Esophagus mucosa (tissue), 1 donor: ENCODE measurements around the gene CFHR1. TPM values are rescaled to one million over a fixed set of nuclear protein-coding genes. Genes with fewer than 3 reads are reported as not detected.
"Not testable (repeated sequence)": the region's sequence is repeated elsewhere in the genome, so short reads cannot be mapped to it uniquely, and the experiment has no call there.

Experiments
- ATAC-seq: fragments of 200-7000 bp; cut with Tn5 transposase; one replicate; pipeline ENCODE4 v1.9.1; 2020
- total RNA-seq: library from RNA; stranded (reverse); gene quantifications from one replicate; pipeline ENCODE4 v1.2.4, GENCODE V29; 2023
- donor health status: DM: yes; HTN: yes; CAD: no.

The CFHR1 gene
- 0.60 TPM for total RNA-seq

GRCh38 chr1:196819531-196819930 lies at the start of gene CFHR1:
TSS of gene CFHR1 (plus strand) at chr1:196819731. CDS start at chr1:196819845, 114 bp downstream.
- not testable (repeated sequence) for ATAC-seq

GRCh38 chr1:196769823-196770222 lies 49.7 kb upstream of the CFHR1 start:
- ATAC-seq, result not testable (repeated sequence)

- ATAC-seq, result no peak
Observed at GRCh38 chr1:196773713-196774112, 45.8 kb upstream of the CFHR1 start.

- no peak for ATAC-seq
Observed at GRCh38 chr1:196774175-196774574, 45.4 kb upstream of the CFHR1 start.

- ATAC-seq, result no peak
Observed at GRCh38 chr1:196774603-196775002, 44.9 kb upstream of the CFHR1 start, which contains the start of gene CFHR3. TSS of gene CFHR3 (plus strand) at chr1:196774840. CDS start at chr1:196774887, 47 bp downstream.

- no peak for ATAC-seq
Observed at GRCh38 chr1:196777603-196778002, 41.9 kb upstream of the CFHR1 start.

- ATAC-seq, result no peak
Observed at GRCh38 chr1:196779093-196779492, 40.4 kb upstream of the CFHR1 start.

GRCh38 chr1:196791252-196791651 lies 28.3 kb upstream of the CFHR1 start:
- not testable (repeated sequence) for ATAC-seq

GRCh38 chr1:196794103-196794502 lies 25.4 kb upstream of the CFHR1 start:
- ATAC-seq, result not testable (repeated sequence)

GRCh38 chr1:196797891-196798290 lies 21.6 kb upstream of the CFHR1 start:
- ATAC-seq, result no peak

GRCh38 chr1:196801920-196802319 lies 17.6 kb upstream of the CFHR1 start:
- not testable (repeated sequence) for ATAC-seq

GRCh38 chr1:196808529-196809235 lies 10.8 kb upstream of the CFHR1 start:
- ATAC-seq, result no peak

GRCh38 chr1:196817442-196817841 lies 2.1 kb upstream of the CFHR1 start:
- not testable (repeated sequence) for ATAC-seq

- ATAC-seq, result not testable (repeated sequence)
Observed at GRCh38 chr1:196827860-196828259, 8.3 kb downstream of the CFHR1 start.

GRCh38 chr1:196849613-196850492 lies 30.3 kb downstream of the CFHR1 start:
- not testable (repeated sequence) for ATAC-seq

- no peak for ATAC-seq
Observed at GRCh38 chr1:196856053-196856452, 36.5 kb downstream of the CFHR1 start.

- no peak for ATAC-seq
Observed at GRCh38 chr1:196857188-196857587, 37.7 kb downstream of the CFHR1 start.

- no peak for ATAC-seq
Observed at GRCh38 chr1:196858811-196859210, 39.3 kb downstream of the CFHR1 start.

GRCh38 chr1:196860323-196860884 lies 40.9 kb downstream of the CFHR1 start:
- ATAC-seq, result no peak

GRCh38 chr1:196861429-196861828 lies 41.9 kb downstream of the CFHR1 start:
- ATAC-seq, result peak; percentile 23

- no peak for ATAC-seq
Observed at GRCh38 chr1:196866974-196867373, 47.4 kb downstream of the CFHR1 start.

GRCh38 chr1:196873385-196873784 lies 53.9 kb downstream of the CFHR1 start:
- ATAC-seq, result no peak

GRCh38 chr1:196875935-196876334 lies 56.4 kb downstream of the CFHR1 start:
- no peak for ATAC-seq
